K562 (cell line): Measurements from ENCODE around the gene KLHL30. TPM values are rescaled to one million over a fixed set of nuclear protein-coding genes. Genes with fewer than 3 reads are reported as not detected.

Experiments used
- ATAC-seq: fragments of 200-7000 bp; cut with Tn5 transposase; 3 replicates; pipeline ENCODE4 v1.9.1; 2020; ENCODE audit warnings: moderate library complexity
- BruUV-seq: library from RNA; stranded (reverse); fragments of 400-500 nt; replicated peaks from 2 replicates; lab custom pipeline; 2021; lab: Mats Ljungman, UMichigan
- CTCF ChIA-PET: fragments of 300-600 bp; formaldehyde crosslinking; extraction: SDS; loops from one replicate; lab custom pipeline; 2021; ENCODE audit warnings: low intra/inter-chr PET ratio; lab: Yijun Ruan, JAX
- POLR2A ChIA-PET: fragments of 300-600, 350-650 bp; sonication (Branson Sonifier 250); formaldehyde crosslinking; extraction: SDS; loops from one replicate; lab custom pipeline; 2021; ENCODE audit warnings: antibody characterized with exemption, inconsistent platforms; lab: Yijun Ruan, JAX
- DNase-seq, 4 experiments: peaks; one replicate each; pipeline versions ENCODE4 v3.0.0 to v3.0.0-alpha.2; 2011 to 2018; ENCODE audit warnings: low spot score in 3 of 4, mixed read lengths in 3 of 4; ENCODE audit errors: extremely low read depth in 1 of 4
- FAIRE-seq: peaks from 2 replicates; lab custom pipeline; 2011; peaks lifted over from hg19 to GRCh38; lab: Jason Lieb, UNC
- H2AFZ ChIP-seq: 2 replicates; pipeline ENCODE4 v1.6.0; 2011; ENCODE audit warnings: low read depth, low read length, control low read depth, inconsistent platforms
- H3K27ac ChIP-seq: fragments of 200-600 bp; 3 replicates; pipeline ENCODE4 v1.8.0; 2011; ENCODE audit warnings: low read depth, mild to moderate bottlenecking, control low read depth, inconsistent platforms, low read length, moderate library complexity, mixed read lengths; ENCODE audit errors: extremely low read depth
- H3K27me3 ChIP-seq, 2 experiments: fragments of 300-600 bp in 1 of 2; 2 replicates in 1 of 2; 3 replicates in 1 of 2; pipeline versions ENCODE4 v1.6.0 to v1.8.0; 2011; ENCODE audit warnings: inconsistent platforms in 2 of 2, low read length in 2 of 2, mild to moderate bottlenecking in 1 of 2, mixed read lengths in 1 of 2, moderate library complexity in 1 of 2; ENCODE audit not compliant: control insufficient read depth in 2 of 2, insufficient read depth in 2 of 2
- H3K36me3 ChIP-seq: fragments of 300-600 bp; 3 replicates; pipeline ENCODE4 v1.8.0; 2011; ENCODE audit warnings: mild to moderate bottlenecking, low read length, inconsistent platforms; ENCODE audit not compliant: control insufficient read depth, insufficient read depth
- H3K4me1 ChIP-seq, 2 experiments: fragments of 200-600 bp in 1 of 2; replicated peaks in 1 of 2; 2 replicates in 1 of 2; 3 replicates in 1 of 2; pipeline versions ENCODE4 v1.5.1 to v1.8.0; 2011; ENCODE audit warnings: inconsistent platforms in 2 of 2, low read length in 2 of 2, mild to moderate bottlenecking in 1 of 2, mixed read lengths in 1 of 2, moderate library complexity in 1 of 2; ENCODE audit not compliant: control insufficient read depth in 2 of 2, insufficient read depth in 2 of 2
- H3K4me2 ChIP-seq: 2 replicates; pipeline ENCODE4 v1.6.1; 2011; ENCODE audit warnings: low read length, control low read depth, inconsistent platforms, mixed read lengths; ENCODE audit not compliant: insufficient read depth
- H3K4me3 ChIP-seq: fragments of 200-600 bp; sonication (generic), shearing (Covaris generic); 2 replicates; pipeline ENCODE4 v1.5.1; 2016; ENCODE audit warnings: control low read depth, inconsistent platforms
- H3K79me2 ChIP-seq: fragments of 200-600 bp; 3 replicates; pipeline ENCODE4 v1.8.0; 2011; ENCODE audit warnings: low read length, inconsistent platforms; ENCODE audit not compliant: control insufficient read depth, insufficient read depth
- H3K9ac ChIP-seq, 2 experiments: 2 replicates each; pipeline versions ENCODE4 v1.6.0 to v1.6.1; 2011; ENCODE audit warnings: low read depth in 2 of 2, low read length in 2 of 2, control low read depth in 1 of 2, inconsistent platforms in 1 of 2, mild to moderate bottlenecking in 1 of 2, mixed read lengths in 1 of 2; ENCODE audit not compliant: insufficient read depth in 1 of 2
- H3K9me1 ChIP-seq: one replicate; pipeline ENCODE4 v1.6.0; 2011; ENCODE audit warnings: inconsistent platforms, mild to moderate bottlenecking, low read length, moderate library complexity; ENCODE audit not compliant: control insufficient read depth, insufficient read depth
- H3K9me3 ChIP-seq: replicated peaks from 2 replicates; pipeline ENCODE4 v1.5.1; 2011; ENCODE audit warnings: low read depth, low read length, inconsistent platforms; ENCODE audit not compliant: control insufficient read depth, insufficient read depth
- H4K20me1 ChIP-seq: replicated peaks from 2 replicates; pipeline ENCODE4 v1.6.1; 2011; ENCODE audit warnings: low read length, inconsistent platforms, mixed read lengths; ENCODE audit not compliant: control insufficient read depth, insufficient read depth
- ARID2 ChIP-seq: fragments of 450-650 bp; IDR thresholded peaks from 2 replicates; pipeline ENCODE4 v1.6.1; 2017; ENCODE audit warnings: antibody characterized with exemption, mild to moderate bottlenecking
- ARNT ChIP-seq, 2 experiments: fragments of 450-650 bp; IDR thresholded peaks; 2 replicates each; pipeline ENCODE4 v1.6.1; 2016; ENCODE audit warnings: mild to moderate bottlenecking in 1 of 2
- ETV6 ChIP-seq, 3 experiments: fragments of 150-350 bp in 1 of 3; sonication (generic) in 1 of 3; formaldehyde crosslinking in 1 of 3; IDR thresholded peaks; 2 replicates each; pipeline versions ENCODE4 v1.6.1 to v1.8.0; 2014 to 2022; ENCODE audit warnings: borderline replicate concordance in 2 of 3, low read depth in 2 of 3, antibody characterized with exemption in 1 of 3, low read length in 1 of 3, mild to moderate bottlenecking in 1 of 3, missing genetic modification reagents in 1 of 3
- HDGF ChIP-seq: fragments of 450-650 bp; IDR thresholded peaks from 2 replicates; pipeline ENCODE4 v1.6.1; 2016
- MAZ ChIP-seq, 2 experiments: fragments of 450-650 bp in 1 of 2; sonication (generic) in 1 of 2; formaldehyde crosslinking; IDR thresholded peaks in 1 of 2; conservative IDR thresholded peaks in 1 of 2; 2 replicates each; pipeline versions ENCODE4 v1.4.0 to v1.5.0; 2020; ENCODE audit warnings: mild to moderate bottlenecking in 1 of 2, missing genetic modification reagents in 1 of 2
- NFE2L1 ChIP-seq: fragments of 450-650 bp; IDR thresholded peaks from 2 replicates; pipeline ENCODE4 v1.6.1; 2016; ENCODE audit warnings: missing genetic modification characterization, low read depth, mild to moderate bottlenecking, missing compliant biosample characterization, moderate library complexity, borderline replicate concordance
- POLR2B ChIP-seq: fragments of 450-650 bp; IDR thresholded peaks from 2 replicates; pipeline ENCODE4 v1.6.1; 2018; ENCODE audit warnings: low read depth; ENCODE audit not compliant: partially characterized antibody
- TBP ChIP-seq: optimal IDR thresholded peaks from 2 replicates; pipeline ENCODE3; 2011; ENCODE audit warnings: low read depth, low read length, improper control_type of control experiment
- ZBTB1 ChIP-seq: sonication (generic); formaldehyde crosslinking; IDR thresholded peaks from 2 replicates; pipeline ENCODE4 v1.8.1; 2023; ENCODE audit warnings: missing genetic modification reagents, low read depth, mild to moderate bottlenecking, borderline replicate concordance
- ZBTB7A ChIP-seq: IDR thresholded peaks from 2 replicates; pipeline ENCODE4 v1.6.1; 2011; ENCODE audit warnings: low read depth, mild to moderate bottlenecking, low read length, moderate library complexity, borderline replicate concordance; ENCODE audit not compliant: control insufficient read depth
- ZNF436 ChIP-seq: fragments of 250-450, 450-650 bp; sonication (Bioruptor Pico); formaldehyde crosslinking; IDR thresholded peaks from 2 replicates; pipeline ENCODE4 v1.7.0; 2020; ENCODE audit warnings: mild to moderate bottlenecking
- WGBS: fragments of 100-300 bp; shearing (Covaris generic); methylation state at CpG from one replicate; pipeline ENCODE4 v1.1.6; 2016; ENCODE audit warnings: low coverage, mixed read lengths; ENCODE audit not compliant: insufficient coverage; ENCODE audit errors: missing lambda C conversion rate; 5-methylcytosine and 5-hydroxymethylcytosine counted together
- in situ Hi-C: fragments of 300-500 bp; cut with MboI; formaldehyde crosslinking; loops from 4 replicates; pipeline ENCODE4 v1.15.0; 2018; ENCODE audit warnings: inconsistent platforms, mixed read lengths
- intact Hi-C: fragments of 100-400 bp; cut with micrococcal nuclease; formaldehyde crosslinking; loops from 2 replicates; pipeline ENCODE4 v1.14.2; 2022
- polyA plus RNA-seq, 8 experiments: library from polyadenylated mRNA; depleted of rRNA in 4 of 8; stranded (reverse) in 5 of 8; unstranded in 3 of 8; fragments of >200 nt; fragmentation: Nextera tagmentation in 2 of 8; fragmentation: Illumina TruSeq in 1 of 8; extraction: Ambion mirVana in 2 of 8; extraction: Trizol in 1 of 8; gene quantifications; 2 replicates each; pipeline versions ENCODE4 v1.2.1 to v1.2.3, GENCODE V29; 2011 to 2014; ENCODE audit warnings: inconsistent platforms in 1 of 8, missing spikeins in 1 of 8
- total RNA-seq, 7 experiments: library from RNA; depleted of rRNA in 6 of 7; stranded (reverse); fragments of >200 nt in 6 of 7; fragmentation: Illumina TruSeq in 2 of 7; extraction: Trizol in 2 of 7; gene quantifications; 2 replicates each; pipeline versions ENCODE4 v1.2.1 to v1.2.3, GENCODE V29; 2011 to 2021; ENCODE audit warnings: low replicate concordance in 1 of 7
- TF ChIP-seq, protein P1 (sequence below): fragments of 250-450 bp; sonication (Bioruptor Pico); IDR thresholded peaks from 2 replicates; pipeline ENCODE4 v1.5.0; 2020; ENCODE audit warnings: mild to moderate bottlenecking, borderline replicate concordance
- TF ChIP-seq, protein P2 (sequence below), 3 experiments: IDR thresholded peaks in 2 of 3; conservative IDR thresholded peaks in 1 of 3; 2 replicates each; pipeline ENCODE4 v1.5.1; 2011 to 2012; ENCODE audit warnings: low read length in 3 of 3, mild to moderate bottlenecking in 3 of 3, control low read depth in 2 of 3, improper control_type of control experiment in 1 of 3, inconsistent platforms in 1 of 3, low read depth in 1 of 3, mixed read lengths in 1 of 3, moderate library complexity in 1 of 3; ENCODE audit not compliant: insufficient read depth in 2 of 3

KLHL30 gene
- total and polyA plus RNA-seq, 9 of the 15 experiments (the other 6 are each of a cell fraction or from before 2014, with no cell fraction given), result 0.04 TPM; not detected in 8

DNA sequence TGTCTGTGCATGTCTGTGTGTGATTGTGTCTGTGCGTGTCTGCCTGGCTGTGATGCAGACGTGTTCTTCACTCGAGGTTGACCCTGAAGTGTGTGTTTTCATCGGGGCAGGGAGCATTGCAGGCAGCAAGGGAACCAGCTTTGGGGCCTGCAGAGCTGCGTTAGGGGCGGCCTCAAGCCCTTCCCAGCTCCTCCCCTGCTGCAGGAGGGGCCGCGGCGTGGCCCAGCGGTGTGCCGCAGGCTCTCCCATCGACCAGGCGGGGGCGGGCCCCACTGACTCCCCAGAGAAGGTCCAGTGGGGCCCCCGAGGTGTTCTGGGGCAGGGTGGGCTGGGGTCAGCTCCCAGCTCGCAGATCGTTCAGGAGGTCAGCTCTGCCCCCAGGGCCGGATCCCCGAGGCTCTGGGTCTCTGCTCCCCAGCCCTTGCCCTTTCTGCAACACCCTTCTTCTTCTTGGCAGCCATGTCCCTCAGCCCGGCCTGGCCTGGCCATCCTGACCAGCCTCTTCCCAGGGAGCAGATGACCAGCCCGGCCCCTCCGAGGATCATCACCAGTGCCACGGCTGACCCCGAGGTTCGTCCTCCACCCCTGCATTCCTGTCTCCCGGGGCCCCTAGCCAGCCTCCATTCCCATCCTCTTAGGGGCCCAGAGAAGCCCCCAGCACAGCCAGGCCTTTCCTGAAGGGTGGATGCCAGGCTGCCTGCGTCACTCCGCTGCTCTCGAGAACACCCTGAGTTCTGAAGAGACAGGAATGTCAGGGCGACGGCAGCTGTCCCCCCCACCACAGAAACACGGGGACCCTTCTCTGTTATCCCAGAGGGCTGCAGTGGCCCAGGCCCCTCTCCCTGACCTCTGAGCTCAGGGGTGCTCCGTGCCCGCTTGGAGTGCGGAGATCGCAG, 11.1 kb upstream of the KLHL30 start:
- no TSS peak for BruUV-seq
- no peaks in the 10 kb centered on the region for H3K9me1 ChIP-seq
- no peaks in the 10 kb centered on the region for H3K36me3 ChIP-seq
- no peak overlapping the region for H3K4me3 ChIP-seq
- ChIA-PET POLR2A (interaction anchor here (0.5 to 0.6 kb wide), 2 partner anchors 9 to 212 kb away, joined by 3 to 4 read pairs; no protein-coding TSS in a partner anchor), CTCF (no interaction called here)
- FAIRE-seq (no peak), ATAC-seq (peak; percentile 95), DNase-seq (peak; percentile 65 to 77 (median 72))
- H3K9ac ChIP-seq, result peak overlapping the region in 1 of 2 experiments; percentile 50; a peak in 1 of 4 replicates
- no peaks in the 10 kb centered on the region for H3K79me2 ChIP-seq
- intact Hi-C loops, result no loop called here
- H3K27me3 ChIP-seq, result peaks cover 5 to 50% of the 10 kb centered on the region in 2 experiments; a peak in 4 of 5 replicates
- H2AFZ ChIP-seq, result peak overlapping the region; percentile 83
- in situ Hi-C loops, result no loop called here
- H3K4me2 ChIP-seq, result peak overlapping the region; percentile 10; the same call in 1 of the 2 replicates
- H4K20me1 ChIP-seq, result no peaks in the 10 kb centered on the region
- peaks cover 0 to 54% of the 10 kb centered on the region in 2 experiments; a peak in 3 of 5 replicates for H3K4me1 ChIP-seq
- 0 out of 2 replicates have a peak, but pooled peaks cover 2% of the 10 kb centered on the region for H3K9me3 ChIP-seq
- 18% methylated on average over 13 of the region's 36 CpGs for WGBS
- H3K27ac ChIP-seq, result no peak overlapping the region
- TF ChIP-seq, protein P1, sequence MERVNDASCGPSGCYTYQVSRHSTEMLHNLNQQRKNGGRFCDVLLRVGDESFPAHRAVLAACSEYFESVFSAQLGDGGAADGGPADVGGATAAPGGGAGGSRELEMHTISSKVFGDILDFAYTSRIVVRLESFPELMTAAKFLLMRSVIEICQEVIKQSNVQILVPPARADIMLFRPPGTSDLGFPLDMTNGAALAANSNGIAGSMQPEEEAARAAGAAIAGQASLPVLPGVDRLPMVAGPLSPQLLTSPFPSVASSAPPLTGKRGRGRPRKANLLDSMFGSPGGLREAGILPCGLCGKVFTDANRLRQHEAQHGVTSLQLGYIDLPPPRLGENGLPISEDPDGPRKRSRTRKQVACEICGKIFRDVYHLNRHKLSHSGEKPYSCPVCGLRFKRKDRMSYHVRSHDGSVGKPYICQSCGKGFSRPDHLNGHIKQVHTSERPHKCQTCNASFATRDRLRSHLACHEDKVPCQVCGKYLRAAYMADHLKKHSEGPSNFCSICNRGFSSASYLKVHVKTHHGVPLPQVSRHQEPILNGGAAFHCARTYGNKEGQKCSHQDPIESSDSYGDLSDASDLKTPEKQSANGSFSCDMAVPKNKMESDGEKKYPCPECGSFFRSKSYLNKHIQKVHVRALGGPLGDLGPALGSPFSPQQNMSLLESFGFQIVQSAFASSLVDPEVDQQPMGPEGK (CRISPR knock-in tag), result no peak
- TF ChIP-seq ARNT (IDR thresholded peaks at IDR 0.05), result no peak
- no peak for TF ChIP-seq ARID2
- no peak for TF ChIP-seq ZNF436 (CRISPR knock-in tag)
- TF ChIP-seq TBP, result no peak
- no peak for TF ChIP-seq POLR2B
- TF ChIP-seq HDGF, result no peak
- peak in 1 of 2 experiments; percentile 27; a peak in 1 of 4 replicates for TF ChIP-seq MAZ (CRISPR knock-in tag; conservative IDR thresholded peaks at IDR 0.05 in 1 of 2, IDR thresholded peaks at IDR 0.05 in 1 of 2)
- no peak for TF ChIP-seq NFE2L1
- no peak for TF ChIP-seq ETV6 (IDR thresholded peaks at IDR 0.05; ENCODE audit: borderline replicate concordance in 1 of 2, low read depth in 2 of 2, low read length in 1 of 2)
- no peak for TF ChIP-seq ETV6 (CRISPR knock-in tag; IDR thresholded peaks at IDR 0.05; ENCODE audit: borderline replicate concordance)
- TF ChIP-seq ZBTB7A, result peak; percentile 35; the same call in 1 of the 2 replicates
- TF ChIP-seq ZBTB1 (CRISPR knock-in tag), result no peak
- TF ChIP-seq, protein P2, sequence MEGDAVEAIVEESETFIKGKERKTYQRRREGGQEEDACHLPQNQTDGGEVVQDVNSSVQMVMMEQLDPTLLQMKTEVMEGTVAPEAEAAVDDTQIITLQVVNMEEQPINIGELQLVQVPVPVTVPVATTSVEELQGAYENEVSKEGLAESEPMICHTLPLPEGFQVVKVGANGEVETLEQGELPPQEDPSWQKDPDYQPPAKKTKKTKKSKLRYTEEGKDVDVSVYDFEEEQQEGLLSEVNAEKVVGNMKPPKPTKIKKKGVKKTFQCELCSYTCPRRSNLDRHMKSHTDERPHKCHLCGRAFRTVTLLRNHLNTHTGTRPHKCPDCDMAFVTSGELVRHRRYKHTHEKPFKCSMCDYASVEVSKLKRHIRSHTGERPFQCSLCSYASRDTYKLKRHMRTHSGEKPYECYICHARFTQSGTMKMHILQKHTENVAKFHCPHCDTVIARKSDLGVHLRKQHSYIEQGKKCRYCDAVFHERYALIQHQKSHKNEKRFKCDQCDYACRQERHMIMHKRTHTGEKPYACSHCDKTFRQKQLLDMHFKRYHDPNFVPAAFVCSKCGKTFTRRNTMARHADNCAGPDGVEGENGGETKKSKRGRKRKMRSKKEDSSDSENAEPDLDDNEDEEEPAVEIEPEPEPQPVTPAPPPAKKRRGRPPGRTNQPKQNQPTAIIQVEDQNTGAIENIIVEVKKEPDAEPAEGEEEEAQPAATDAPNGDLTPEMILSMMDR (IDR thresholded peaks at IDR 0.05 in 2 of 3, conservative IDR thresholded peaks at IDR 0.05 in 1 of 3; ENCODE audit: insufficient read depth in 2 of 3, low read depth in 1 of 3, low read length in 3 of 3), result 0 out of 6 replicates have a peak, but pooled peaks of 2 of the 3 experiments have one; percentile 17 to 26
